ENCODE data around the gene COA7.
"Not testable (repeated sequence)": the region's sequence is repeated elsewhere in the genome, so short reads cannot be mapped to it uniquely, and the experiment has no call there.

The COA7 gene

GRCh38 chr1:52706136-52706670, 8.1 kb upstream of the COA7 start:
- DNase-seq (ENCODE audit: low read depth) = no peak

GRCh38 chr1:52702886-52703787, 5.0 kb upstream of the COA7 start:
- DNase-seq (ENCODE audit: low read depth) = peak; percentile 75

DNA sequence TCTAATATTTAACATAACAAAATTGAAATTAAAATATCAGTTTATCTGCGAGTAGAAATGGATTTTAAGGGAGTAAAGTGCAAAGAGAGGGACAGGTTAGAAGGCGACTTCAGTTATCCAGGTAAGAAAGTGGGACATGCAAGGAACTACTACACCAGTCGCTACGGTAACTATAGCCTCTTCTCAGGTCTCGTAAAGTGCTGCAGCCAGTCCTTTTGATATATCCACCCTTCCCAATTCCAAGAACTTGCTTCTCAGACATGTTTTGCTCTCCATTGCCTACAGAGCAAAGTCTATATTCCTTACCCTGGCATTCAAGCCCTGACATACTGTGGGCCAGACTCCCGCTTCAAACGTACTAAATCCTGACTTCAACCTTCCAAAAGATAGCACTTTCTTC, 2.5 kb downstream of the COA7 start:
- DNase-seq (ENCODE audit: low read depth) = no peak

DNA sequence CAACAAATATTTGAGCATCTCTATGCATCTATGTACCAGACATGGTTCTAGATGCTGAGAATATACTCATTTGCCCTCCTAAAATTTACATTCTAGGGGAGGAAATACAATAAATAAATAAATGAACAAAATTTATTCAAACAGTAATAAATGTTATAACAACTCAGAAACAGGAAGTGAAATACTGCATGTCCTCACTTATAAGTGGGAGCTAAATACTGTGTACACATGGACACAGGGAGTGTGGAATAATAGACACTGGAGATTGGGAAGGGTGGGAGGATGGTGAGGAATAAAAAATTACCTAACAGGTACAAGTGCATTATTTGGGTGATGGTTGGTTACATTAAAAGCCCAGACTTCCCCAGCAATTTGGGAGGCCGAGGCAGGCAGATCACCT, 4.3 kb downstream of the COA7 start:
- no peak for DNase-seq (ENCODE audit: low read depth)

- DNase-seq (ENCODE audit: low read depth) = not testable (repeated sequence)
These were observed 4.8 kb downstream of the COA7 start for GRCh38 chr1:52693351-52693750.

DNA sequence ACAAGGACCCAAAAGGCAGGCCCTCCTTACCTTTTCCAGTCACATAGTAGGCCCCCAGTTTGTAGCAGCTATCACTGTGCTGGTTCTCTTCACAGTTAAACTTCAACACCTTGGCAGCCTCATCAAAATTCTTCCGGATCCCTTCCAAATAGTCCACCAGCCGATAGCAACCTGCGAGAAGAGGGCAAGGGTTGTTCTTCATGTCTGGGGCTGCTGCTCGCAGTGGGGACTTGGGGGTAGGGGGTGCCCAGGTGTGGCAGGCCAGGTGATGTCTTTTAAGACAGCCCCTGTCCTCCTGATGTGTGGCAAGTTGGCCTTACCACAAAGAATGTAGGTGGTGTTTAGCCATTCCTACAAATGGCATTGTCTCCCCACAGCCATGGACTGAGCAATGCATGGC, 5.5 kb downstream of the COA7 start:
- no peak for DNase-seq (ENCODE audit: low read depth)

GRCh38 chr1:52691821-52692220, 6.3 kb downstream of the COA7 start:
- DNase-seq (ENCODE audit: low read depth) = no peak

DNA sequence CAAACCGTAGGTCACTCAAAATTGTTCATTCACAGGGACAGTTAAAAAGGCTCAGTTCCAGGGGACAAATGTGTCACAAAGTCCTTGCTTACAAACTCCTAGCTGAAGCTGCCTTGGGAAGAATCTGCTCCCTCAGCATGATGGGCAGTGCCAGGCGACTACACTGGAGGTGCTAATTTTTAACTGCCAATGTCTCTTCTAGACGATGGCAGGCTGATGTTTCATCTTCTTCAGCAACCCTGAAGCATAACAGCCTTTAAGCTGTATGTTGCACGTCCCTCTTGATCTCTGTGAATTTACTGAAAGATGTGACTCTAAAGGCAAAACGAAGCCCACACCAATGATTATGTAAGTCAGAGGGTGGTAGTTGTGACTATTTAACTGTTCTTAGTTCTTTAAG, 11.3 kb downstream of the COA7 start:
- no peak for DNase-seq (ENCODE audit: low read depth)

- peak; percentile 58 for DNase-seq (ENCODE audit: low read depth)
These were observed 11.8 kb downstream of the COA7 start for GRCh38 chr1:52686261-52686751.

GRCh38 chr1:52684545-52684944, 13.6 kb downstream of the COA7 start:
- DNase-seq (ENCODE audit: low read depth) = no peak

- DNase-seq (ENCODE audit: low read depth) = no peak
These were observed 14.7 kb downstream of the COA7 start for GRCh38 chr1:52683367-52683940.

DNA sequence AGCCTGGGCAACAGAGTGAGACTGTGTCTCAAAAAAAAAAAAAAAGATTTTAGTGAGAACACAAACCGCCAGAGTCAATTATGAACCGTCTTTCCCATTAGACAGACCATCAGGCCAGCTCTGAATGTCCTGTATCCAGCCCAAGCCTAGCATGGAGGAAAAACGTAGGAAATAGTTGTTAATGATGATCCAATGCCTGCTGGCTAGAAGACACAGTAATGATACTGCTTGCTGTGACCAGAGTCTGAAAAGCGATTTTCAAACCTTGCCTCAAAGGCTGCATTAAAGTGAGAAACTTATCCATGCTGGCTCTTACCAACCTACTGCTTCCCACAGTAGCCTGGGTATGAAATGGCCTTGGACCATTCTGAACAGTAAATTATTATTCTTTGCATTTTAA, 17.0 kb downstream of the COA7 start:
- no peak for DNase-seq (ENCODE audit: low read depth)

DNA sequence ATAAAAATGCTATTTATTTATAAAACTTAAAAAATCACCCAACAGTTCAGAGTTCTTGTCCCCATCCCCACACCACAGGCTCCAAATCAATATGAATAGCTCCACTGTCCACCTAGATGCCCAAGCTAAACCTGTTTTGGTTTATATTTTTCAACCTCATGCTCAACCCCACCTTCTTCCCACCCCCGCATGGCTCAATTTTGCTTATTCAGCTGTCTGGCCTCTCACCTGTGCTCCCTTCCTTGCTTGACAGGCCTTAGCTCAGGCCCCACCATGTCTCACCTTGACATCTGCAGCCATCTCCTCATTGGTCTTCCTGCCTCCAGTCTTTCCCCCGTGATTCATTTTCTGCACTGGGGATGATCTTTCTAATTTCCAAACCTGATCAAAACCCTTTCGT, 17.8 kb downstream of the COA7 start:
- no peak for DNase-seq (ENCODE audit: low read depth)

- DNase-seq (ENCODE audit: low read depth) = no peak
These were observed 18.6 kb downstream of the COA7 start for GRCh38 chr1:52679498-52679897.

DNA sequence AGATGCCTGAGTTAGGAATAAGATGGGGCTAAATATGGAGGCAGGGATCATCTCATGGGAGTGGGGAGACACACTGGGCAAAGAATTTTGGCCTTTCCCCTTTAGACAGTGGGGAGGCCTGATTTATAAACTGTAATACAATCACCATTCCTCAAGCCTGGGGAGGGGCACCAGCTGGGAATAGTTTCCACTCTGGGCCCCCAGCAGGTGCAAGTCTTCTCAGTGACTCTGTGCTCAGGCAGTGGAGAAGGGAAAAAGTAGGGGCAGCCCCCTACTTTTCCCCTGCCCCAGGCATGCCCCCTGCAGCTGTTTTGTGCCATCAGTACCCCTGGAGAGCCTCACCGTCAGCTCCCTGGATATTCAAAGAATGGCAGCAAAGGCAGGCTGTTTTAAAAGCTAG, 19.1 kb downstream of the COA7 start:
- no peak for DNase-seq (ENCODE audit: low read depth)

DNA sequence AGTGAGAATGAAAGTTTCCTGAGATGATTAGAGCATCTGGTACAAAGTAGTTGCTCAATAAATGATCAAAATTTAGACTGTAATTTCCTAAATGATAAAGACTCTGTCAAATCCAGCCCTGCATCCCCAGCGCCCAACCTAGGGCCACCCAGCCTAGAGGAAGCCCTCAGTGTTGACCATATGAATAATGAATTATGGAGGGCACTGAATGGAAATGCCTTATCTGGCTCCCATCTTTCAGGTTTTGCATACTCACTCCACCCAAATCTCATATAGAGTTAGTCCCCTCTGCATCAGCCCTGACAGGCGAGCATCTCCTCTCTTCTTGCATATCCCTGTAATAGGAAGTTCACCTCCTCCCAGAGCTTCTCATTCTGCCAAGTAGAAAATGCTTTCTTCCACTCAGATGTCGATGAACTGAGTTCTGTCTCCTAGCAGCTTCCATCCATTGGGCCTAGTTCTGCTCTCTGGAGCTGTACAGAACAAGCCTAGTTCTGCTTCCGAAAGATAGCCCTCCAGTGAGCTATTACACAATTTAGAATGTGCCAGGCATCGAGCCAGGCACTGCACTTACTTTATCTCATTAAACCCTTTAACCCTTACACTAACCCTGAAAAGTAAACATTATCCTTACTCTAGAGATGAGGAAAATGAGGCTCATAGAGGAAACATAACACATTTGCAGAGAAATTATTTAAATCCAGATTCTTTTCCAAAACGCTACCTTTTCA, 20.9 kb downstream of the COA7 start:
- no peak for DNase-seq (ENCODE audit: low read depth)

GRCh38 chr1:52676249-52676903, 21.8 kb downstream of the COA7 start:
- no peak for DNase-seq (ENCODE audit: low read depth)

GRCh38 chr1:52674497-52675384, 23.4 kb downstream of the COA7 start:
- no peak for DNase-seq (ENCODE audit: low read depth)

DNA sequence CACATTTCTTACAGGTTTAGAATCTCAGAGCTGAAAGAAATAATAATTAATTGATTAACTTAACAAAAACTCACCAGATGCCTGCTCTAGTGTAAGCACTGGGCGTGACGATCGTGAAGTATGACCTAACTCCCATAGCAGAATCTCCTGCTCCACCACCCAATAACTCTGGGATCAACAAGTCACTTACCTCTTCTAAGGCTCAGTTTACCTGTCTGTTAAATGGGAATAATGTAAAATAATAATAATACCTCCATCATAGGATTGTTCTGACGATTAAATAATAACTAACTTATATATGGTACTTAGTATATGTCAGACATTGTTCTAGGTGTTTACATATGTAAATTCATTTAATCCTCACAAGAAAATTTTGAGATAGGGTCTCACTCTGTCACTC, 24.6 kb downstream of the COA7 start:
- DNase-seq (ENCODE audit: low read depth) = no peak

DNA sequence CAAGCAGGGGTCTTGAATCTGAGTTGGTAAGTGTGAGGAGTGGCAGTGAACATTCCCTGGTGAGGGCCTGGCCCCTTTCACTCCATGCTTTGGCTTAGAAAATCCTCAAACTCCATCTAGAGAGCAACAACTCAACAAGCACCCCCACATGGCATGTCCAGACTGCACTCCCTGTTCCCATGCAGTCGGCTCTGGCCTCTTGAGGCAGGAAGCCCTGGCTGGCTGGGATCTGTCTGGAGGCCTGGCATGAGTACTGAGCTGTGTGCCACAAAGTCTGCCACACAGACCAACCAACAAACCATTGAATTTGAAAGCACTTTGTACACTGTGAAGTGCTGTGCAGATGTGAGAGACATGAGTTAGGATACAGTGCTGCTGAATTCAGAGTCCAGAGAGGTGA, 25.2 kb downstream of the COA7 start:
- DNase-seq (ENCODE audit: low read depth) = no peak

DNA sequence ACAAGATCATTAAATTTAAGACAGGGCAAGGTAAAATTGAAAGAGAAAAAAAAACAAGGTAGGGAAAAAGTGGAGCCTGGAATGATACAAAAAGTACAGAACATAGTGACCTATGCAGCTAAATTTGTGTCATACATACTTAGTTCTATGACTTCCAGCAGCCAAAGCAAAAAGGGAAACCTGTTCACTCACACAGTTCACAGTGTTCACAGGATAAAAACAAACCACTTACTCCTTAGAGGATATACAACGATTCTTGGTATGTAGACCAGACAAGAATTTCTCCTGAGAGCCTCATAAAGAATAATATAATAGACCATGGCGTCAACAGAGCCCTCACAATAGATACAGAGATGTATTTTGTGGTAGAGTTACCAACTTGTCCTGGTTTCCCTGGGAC, 27.5 kb downstream of the COA7 start:
- DNase-seq (ENCODE audit: low read depth) = no peak

Measured in activated T-cell treated with anti-CD3 and anti-CD28 coated beads for 24 hours (primary cell).